ENCODE results near the gene STARD8.
A peak's percentile ranks its signal among the peaks of the same experiment; 100 is the strongest.
"Not testable (repeated sequence)": the region's sequence is repeated elsewhere in the genome, so short reads cannot be mapped to it uniquely, and the experiment has no call there.

Gene STARD8

DNA sequence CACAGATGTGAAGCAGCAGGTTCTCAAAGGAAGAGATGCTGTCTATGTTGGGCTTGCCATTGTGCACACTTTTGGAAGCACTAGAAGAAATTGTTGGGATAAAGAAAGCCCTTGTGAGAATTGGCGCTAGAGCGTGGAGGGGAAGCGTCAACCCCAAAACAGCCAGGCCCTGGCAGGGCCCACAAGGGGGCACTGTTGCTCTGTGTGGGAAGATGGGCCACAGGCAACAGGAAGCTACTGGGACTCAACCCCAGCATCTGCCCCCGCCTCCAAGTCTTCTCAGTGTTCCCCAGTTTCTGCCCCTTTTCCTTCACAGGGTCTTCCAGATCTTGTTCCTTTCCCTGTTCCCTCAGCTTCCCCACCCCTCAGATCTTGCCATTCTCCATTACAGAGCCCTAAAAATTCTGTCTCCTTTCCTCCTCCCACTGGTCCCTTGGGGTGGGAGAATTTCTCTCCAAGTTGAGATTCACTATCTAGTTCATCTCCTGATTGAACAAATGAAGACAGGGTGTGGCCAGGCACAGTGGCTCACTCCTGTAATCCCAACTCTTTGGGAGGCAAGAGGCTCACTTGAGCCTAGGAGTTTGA, 85.5 kb downstream of the STARD8 start:
- DNase-seq (ENCODE audit: low read depth): peak; percentile 56
- no peak overlapping the region for H3K4me3 ChIP-seq (ENCODE audit: low read length)
- TF ChIP-seq, protein P1, sequence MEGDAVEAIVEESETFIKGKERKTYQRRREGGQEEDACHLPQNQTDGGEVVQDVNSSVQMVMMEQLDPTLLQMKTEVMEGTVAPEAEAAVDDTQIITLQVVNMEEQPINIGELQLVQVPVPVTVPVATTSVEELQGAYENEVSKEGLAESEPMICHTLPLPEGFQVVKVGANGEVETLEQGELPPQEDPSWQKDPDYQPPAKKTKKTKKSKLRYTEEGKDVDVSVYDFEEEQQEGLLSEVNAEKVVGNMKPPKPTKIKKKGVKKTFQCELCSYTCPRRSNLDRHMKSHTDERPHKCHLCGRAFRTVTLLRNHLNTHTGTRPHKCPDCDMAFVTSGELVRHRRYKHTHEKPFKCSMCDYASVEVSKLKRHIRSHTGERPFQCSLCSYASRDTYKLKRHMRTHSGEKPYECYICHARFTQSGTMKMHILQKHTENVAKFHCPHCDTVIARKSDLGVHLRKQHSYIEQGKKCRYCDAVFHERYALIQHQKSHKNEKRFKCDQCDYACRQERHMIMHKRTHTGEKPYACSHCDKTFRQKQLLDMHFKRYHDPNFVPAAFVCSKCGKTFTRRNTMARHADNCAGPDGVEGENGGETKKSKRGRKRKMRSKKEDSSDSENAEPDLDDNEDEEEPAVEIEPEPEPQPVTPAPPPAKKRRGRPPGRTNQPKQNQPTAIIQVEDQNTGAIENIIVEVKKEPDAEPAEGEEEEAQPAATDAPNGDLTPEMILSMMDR (IDR thresholded peaks at IDR 0.05; ENCODE audit: insufficient read depth, low read depth, low read length, missing control alignments): peak; percentile 74

DNA sequence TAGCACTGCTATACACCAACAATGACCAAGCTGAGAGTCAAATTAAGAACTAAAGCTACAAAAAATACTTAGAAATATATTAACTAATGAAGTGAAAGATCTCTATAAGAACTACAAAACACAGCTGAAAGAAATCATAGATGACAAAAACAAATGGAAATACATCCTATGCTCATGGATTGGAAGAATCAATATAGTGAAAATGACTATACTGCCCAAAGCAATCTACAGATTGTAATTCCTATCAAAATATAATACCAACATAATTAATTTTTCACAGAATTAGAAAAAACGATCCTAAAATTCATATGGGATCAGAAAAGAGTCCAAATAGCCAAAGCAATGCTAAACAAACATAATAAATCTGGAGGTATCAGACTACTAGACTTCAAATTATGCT, 87.8 kb downstream of the STARD8 start:
- no peak for DNase-seq (ENCODE audit: low read depth)
- TF ChIP-seq, protein P1 (IDR thresholded peaks at IDR 0.05; ENCODE audit: insufficient read depth, low read depth, low read length, missing control alignments): no peak
- no peak overlapping the region for H3K4me3 ChIP-seq (ENCODE audit: low read length)

DNA sequence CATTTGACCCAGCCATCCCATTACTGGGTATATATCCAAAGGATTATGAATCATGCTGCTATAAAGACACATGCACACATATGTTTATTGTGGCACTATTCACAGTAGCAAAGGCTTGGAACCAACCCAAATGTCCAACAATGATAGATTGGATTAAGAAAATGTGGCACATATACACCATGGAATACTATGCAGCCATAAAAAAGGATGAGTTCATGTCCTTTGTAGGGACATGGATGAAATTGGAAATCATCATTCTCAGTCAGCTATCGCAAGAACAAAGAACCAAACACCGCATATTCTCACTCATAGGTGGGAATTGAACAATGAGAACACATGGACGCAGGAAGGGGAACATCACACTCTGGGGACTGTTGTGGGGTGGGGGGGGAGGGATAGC, 94.4 kb downstream of the STARD8 start:
- DNase-seq (ENCODE audit: low read depth); H3K4me3 ChIP-seq (ENCODE audit: low read length): not testable (repeated sequence)

DNA sequence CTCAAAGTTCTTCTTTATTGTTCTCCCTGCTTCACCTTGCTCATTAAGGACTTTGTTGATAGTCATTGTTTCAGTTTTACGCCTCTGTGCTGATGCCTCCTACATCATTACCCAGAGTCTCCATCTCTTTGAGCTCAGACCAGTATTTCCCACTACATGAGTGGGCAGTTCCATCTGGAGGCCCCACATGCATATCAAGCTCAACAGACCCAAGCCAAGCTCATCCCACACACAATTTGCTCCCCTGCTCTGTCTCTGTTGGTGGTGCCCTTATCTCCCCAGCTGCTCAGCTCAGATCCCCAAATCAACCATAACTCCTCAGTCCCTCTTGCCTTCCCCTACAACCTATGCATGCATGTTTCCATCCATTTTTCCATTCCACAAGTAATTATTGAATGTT, 96.3 kb downstream of the STARD8 start:
- no peak overlapping the region for H3K4me3 ChIP-seq (ENCODE audit: low read length)
- no peak for DNase-seq (ENCODE audit: low read depth)
- TF ChIP-seq, protein P1 (IDR thresholded peaks at IDR 0.05; ENCODE audit: insufficient read depth, low read depth, low read length, missing control alignments): no peak

- H3K4me3 ChIP-seq (ENCODE audit: low read length): no peak overlapping the region
- TF ChIP-seq, protein P1 (IDR thresholded peaks at IDR 0.05; ENCODE audit: insufficient read depth, low read depth, low read length, missing control alignments): no peak
- DNase-seq (ENCODE audit: low read depth): no peak
These were observed 99.5 kb downstream of the STARD8 start for GRCh38 chrX:68746988-68747387.

DNA sequence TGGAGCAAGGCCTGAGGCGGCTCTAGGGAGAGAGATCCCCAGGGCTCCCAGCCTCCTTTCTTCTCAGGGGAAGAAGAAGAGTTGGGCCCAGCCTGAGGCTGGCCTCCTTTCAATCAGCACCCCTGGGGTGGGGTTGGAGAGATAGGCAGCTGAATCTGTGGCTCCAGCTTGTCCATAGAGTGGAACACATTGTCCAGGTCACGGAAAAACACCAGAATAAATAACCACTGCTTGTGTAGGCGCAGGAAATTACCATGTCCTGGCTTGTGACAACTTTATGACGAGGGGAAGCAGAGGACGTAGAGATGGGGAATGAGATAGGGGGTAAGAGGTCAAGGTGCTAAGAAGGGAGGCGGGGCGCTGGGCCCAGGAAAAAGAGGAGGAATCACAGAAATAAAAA, 100.6 kb downstream of the STARD8 start:
- no peak overlapping the region for H3K4me3 ChIP-seq (ENCODE audit: low read length)

DNA sequence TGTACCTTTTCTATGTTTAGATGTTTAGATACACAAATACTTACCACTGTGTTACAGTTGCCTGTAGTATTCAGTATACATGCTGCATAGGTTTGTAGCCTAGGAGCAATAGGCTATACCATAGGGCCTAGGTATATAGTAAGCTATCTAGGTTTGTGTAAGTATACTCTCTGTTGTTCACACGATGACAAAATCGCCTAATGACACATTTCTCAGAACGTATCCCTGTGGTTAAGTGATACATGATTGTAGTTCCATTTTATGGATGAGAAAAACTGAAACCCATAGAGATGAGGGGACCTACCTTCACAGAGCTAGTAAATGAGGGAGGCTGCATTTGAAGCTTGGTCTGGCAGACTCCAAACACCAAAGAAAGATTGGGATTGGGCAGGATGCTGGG, 102.0 kb downstream of the STARD8 start:
- no peak overlapping the region for H3K4me3 ChIP-seq (ENCODE audit: low read length)
- TF ChIP-seq, protein P1 (IDR thresholded peaks at IDR 0.05; ENCODE audit: insufficient read depth, low read depth, low read length, missing control alignments): no peak
- no peak for DNase-seq (ENCODE audit: low read depth)

More for the DNA sequence above, 100.6 kb downstream of the STARD8 start:
- no peak for DNase-seq (ENCODE audit: low read depth)
- TF ChIP-seq, protein P1 (IDR thresholded peaks at IDR 0.05; ENCODE audit: insufficient read depth, low read depth, low read length, missing control alignments): no peak
